Body of pancreas (tissue), 4 donors: Measurements from ENCODE around the gene PRF1. TPM values are rescaled to one million over a fixed set of nuclear protein-coding genes. Genes with fewer than 3 reads are reported as not detected.
A peak's percentile ranks its signal among the peaks of the same experiment; 100 is the strongest.

Experiments used
- ATAC-seq: fragments of 150-250 bp; one replicate; pipeline ENCODE4 v1.9.1; 2016
- DNase-seq, 4 donors: peaks; one replicate each; pipeline ENCODE4 v3.0.0-alpha.2; 2019
- H3K27ac ChIP-seq, 4 donors: fragments of 200-600 bp; sonication (generic); 1 replicate in 3 of 4; 2 replicates in 1 of 4; pipeline versions ENCODE4 v1.5.1 to v1.6.1; 2016 to 2019; ENCODE audit warnings: mild to moderate bottlenecking in 1 of 4, mixed read lengths in 1 of 4, moderate library complexity in 1 of 4
- H3K27me3 ChIP-seq, 2 donors: fragments of 200-600 bp; sonication (generic); one replicate each; pipeline ENCODE4 v1.6.0; 2016; ENCODE audit warnings: mild to moderate bottlenecking in 1 of 2
- H3K36me3 ChIP-seq, 2 donors: fragments of 200-600 bp; sonication (generic); replicated peaks in 1 of 2; 2 replicates each; pipeline ENCODE4 v1.5.1; 2016; ENCODE audit warnings: low read depth in 2 of 2; ENCODE audit not compliant: insufficient read depth in 1 of 2
- H3K4me1 ChIP-seq: fragments of 200-600 bp; sonication (generic); one replicate; pipeline ENCODE4 v1.6.0; 2016
- H3K4me3 ChIP-seq, 2 donors: fragments of 200-600 bp; sonication (generic); 1 replicate in 1 of 2; 2 replicates in 1 of 2; pipeline ENCODE4 v1.5.1; 2016 to 2019
- H3K9me3 ChIP-seq, 3 donors: fragments of 200-600 bp; sonication (generic); 1 replicate in 2 of 3; 2 replicates in 1 of 3; pipeline ENCODE4 v1.5.1; 2016
- POLR2A ChIP-seq, 3 donors: fragments of 450-650 bp; IDR thresholded peaks; one replicate each; pipeline ENCODE4 v1.6.1; 2016; ENCODE audit warnings: antibody characterized with exemption in 3 of 3, mild to moderate bottlenecking in 2 of 3
- WGBS, 2 donors: methylation state at CpG; one replicate each; pipeline ENCODE4 v1.1.5; 2017; 5-methylcytosine and 5-hydroxymethylcytosine counted together
- intact Hi-C: fragments of 100-400 bp; cut with DNase I; formaldehyde crosslinking; loops from one replicate; pipeline ENCODE4 v1.15.1; 2023
- total RNA-seq, 2 donors: library from RNA; depleted of rRNA; stranded (reverse); fragments of >200 nt; gene quantifications; one replicate each; pipeline ENCODE4 v1.1.0, GENCODE V29; 2016
- TF ChIP-seq, protein P1 (sequence below), 7 experiments: fragments of 450-650 bp in 4 of 7; fragments of 200-600 bp in 3 of 7; sonication (generic) in 3 of 7; IDR thresholded peaks; one replicate each; pipeline ENCODE4 v1.5.1; 2016 to 2019; ENCODE audit warnings: antibody characterized with exemption in 7 of 7

Gene PRF1
- total RNA-seq, 2 donors from 2014 or later, result 2.1 to 6.3 TPM

DNA sequence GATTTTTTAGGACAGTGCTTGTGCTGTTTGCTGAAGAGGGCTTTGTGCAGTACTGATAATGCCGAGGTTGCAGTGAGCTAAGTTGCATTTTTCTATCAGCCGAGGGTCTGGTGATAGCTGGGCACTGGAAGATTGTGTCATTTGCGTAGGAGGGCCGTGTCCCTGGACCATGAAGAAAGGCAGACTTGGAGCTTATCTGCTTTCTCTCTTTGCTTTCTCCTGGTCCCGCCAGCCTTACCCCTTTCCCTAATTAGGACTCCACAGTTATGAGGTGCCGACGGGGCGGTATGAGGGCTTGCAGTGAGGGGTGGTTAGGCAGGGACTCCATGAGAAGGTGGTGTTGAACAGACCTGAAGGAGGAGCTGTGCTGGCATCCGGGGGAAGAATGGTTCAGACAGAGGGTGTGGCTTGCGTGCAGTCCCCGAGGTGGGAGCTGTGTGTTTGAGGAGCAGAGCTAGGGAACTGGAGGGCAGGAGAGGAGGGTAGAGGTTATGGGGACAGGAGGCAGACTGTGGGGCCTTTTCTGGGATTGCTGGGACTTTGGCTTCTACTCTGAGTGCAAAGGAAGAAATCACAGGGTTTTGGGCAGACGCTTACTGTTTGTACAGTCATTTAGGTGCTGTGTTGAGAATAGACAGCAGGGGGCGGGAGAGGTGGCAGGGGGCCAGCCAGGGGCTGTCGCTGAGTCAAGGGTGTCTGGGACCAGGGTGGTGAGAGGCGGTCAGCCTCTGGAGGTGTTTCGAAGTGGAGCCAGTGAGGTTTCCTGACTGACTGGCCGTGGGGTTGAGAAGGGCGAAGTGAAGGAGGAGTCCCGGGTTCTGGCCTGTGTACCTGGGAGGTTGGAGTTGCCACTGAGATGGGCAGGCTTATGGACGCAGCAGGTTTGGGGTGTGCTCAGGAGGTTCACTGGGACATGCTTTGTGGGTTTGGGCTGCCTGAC lies 43.4 kb downstream of the PRF1 start:
- TF ChIP-seq, protein P1, sequence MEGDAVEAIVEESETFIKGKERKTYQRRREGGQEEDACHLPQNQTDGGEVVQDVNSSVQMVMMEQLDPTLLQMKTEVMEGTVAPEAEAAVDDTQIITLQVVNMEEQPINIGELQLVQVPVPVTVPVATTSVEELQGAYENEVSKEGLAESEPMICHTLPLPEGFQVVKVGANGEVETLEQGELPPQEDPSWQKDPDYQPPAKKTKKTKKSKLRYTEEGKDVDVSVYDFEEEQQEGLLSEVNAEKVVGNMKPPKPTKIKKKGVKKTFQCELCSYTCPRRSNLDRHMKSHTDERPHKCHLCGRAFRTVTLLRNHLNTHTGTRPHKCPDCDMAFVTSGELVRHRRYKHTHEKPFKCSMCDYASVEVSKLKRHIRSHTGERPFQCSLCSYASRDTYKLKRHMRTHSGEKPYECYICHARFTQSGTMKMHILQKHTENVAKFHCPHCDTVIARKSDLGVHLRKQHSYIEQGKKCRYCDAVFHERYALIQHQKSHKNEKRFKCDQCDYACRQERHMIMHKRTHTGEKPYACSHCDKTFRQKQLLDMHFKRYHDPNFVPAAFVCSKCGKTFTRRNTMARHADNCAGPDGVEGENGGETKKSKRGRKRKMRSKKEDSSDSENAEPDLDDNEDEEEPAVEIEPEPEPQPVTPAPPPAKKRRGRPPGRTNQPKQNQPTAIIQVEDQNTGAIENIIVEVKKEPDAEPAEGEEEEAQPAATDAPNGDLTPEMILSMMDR (IDR thresholded peaks at IDR 0.05), result peak in 6 of 7 experiments; percentile 7 to 64 (median 34)
- TF ChIP-seq POLR2A (IDR thresholded peaks at IDR 0.05), result no peak
- DNase-seq (peak; percentile 33 to 66 (median 50)), ATAC-seq (peak; percentile 30)
- Histone ChIP-seq H3K9me3 (no peaks in the 10 kb centered on the region), H3K36me3 (no peaks in the 10 kb centered on the region), H3K27ac (no peak overlapping the region), H3K4me1 (no peaks in the 10 kb centered on the region), H3K27me3 (no peaks in the 10 kb centered on the region), H3K4me3 (no peak overlapping the region)
- WGBS, 2 donors, result 27 to 44% methylated on average over 20 of the region's 20 CpGs
- intact Hi-C loops, result loop anchor here (10.0 kb wide), 1 partner anchor 726 kb away; no protein-coding TSS in a partner anchor

DNA sequence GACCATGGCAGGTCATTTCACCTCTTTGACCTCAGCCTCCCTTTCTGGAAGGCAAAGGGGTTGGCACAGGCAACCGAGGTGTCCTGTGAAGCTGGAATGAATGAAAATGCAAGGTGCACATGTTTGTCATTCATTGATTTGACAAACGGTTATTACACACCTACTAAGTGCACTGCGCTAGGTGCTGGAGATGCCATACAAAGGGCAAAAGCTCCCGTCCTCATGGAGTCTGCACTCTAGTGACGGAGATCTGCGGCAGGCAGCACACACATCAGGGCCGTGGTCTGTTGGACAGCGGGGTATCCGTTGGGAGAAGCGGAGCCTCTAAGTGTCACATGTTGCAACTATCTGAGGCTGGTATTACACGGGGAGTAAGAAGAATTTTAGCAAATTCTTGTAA lies 44.2 kb downstream of the PRF1 start:
- intact Hi-C loops, result loop anchor here (10.0 kb wide), 1 partner anchor 727 kb away; no protein-coding TSS in a partner anchor
- ATAC-seq (no peak), DNase-seq (no peak)
- H3K4me3 ChIP-seq, result no peak overlapping the region
- H3K27ac ChIP-seq, result no peak overlapping the region
- TF ChIP-seq, protein P1 (IDR thresholded peaks at IDR 0.05), result no peak
- no peak for TF ChIP-seq POLR2A (IDR thresholded peaks at IDR 0.05)
- H3K9me3 ChIP-seq, result no peaks in the 10 kb centered on the region
- no peaks in the 10 kb centered on the region for H3K27me3 ChIP-seq
- H3K4me1 ChIP-seq, result no peaks in the 10 kb centered on the region
- 78 to 83% methylated on average over 11 of the region's 11 CpGs for whole genome bisulfite sequencing, 2 donors
- H3K36me3 ChIP-seq, result no peaks in the 10 kb centered on the region

DNA sequence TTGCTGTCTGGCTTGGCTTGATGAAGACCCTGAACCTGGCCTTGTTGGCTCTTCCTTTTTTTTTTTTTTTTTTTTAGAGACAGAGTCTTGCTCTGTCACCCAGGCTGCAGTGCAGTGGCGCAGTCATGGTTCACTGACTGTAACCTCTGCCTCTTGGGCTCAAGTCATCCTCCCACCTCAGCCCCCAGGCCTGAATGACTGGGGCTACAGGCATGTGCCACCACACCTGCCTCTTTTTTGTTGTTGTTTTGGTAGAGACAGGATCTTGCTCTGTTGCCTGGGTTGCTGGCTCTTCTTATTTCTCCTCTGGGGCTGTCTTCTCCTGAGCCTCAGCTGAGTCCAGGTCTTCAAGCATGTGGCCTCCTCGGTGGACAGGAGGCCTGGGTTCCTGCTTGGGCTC lies 44.7 kb downstream of the PRF1 start:
- intact Hi-C loops, result loop anchor here (10.0 kb wide), 1 partner anchor 727 kb away; no protein-coding TSS in a partner anchor
- 71 to 78% methylated on average over 2 of the region's 2 CpGs for WGBS, 2 donors
- H3K36me3 ChIP-seq, result no peaks in the 10 kb centered on the region
- no peak for ATAC-seq
- TF ChIP-seq, protein P1 (IDR thresholded peaks at IDR 0.05), result no peak
- TF ChIP-seq POLR2A (IDR thresholded peaks at IDR 0.05), result no peak
- H3K4me1 ChIP-seq, result no peaks in the 10 kb centered on the region
- DNase-seq, result no peak
- no peak overlapping the region for H3K27ac ChIP-seq
- no peaks in the 10 kb centered on the region for H3K9me3 ChIP-seq
- no peaks in the 10 kb centered on the region for H3K27me3 ChIP-seq
- H3K4me3 ChIP-seq, result no peak overlapping the region

DNA sequence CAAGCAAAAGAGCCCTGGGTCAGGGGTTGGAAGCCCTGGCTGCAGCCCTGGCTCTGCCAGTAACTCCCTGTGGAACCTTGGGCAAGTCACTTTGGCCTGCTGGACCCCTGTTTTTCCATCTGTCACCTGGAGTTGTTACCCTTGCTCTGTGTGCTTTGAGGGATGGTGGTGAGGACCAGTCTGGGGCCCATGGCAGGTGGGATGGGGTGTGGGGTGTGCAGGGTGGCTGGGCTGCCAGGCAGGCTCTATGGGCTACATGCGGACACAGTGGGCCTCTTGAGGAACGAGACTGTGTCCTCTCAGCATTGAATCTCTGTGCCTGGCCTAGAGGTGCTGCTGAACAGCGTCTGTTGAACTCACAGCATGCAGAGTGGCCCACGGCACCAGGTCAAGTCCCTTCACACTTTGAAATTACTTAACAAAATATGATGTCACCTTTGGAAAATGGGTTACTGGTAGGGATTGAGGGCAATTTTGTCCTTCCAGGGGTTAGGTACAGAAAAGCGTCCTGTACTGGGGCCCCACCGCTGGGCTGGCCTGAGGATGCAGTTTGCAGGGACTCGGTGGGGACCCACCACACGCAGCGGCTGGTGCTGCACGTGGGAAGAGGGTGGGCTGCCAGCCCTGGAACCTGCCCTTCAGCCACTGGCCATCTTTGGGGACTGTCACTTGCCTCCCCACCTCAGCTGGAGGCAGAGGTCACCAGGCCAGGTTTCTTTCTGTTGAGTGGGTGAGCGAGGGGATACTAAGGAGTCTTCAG lies 45.3 kb downstream of the PRF1 start:
- ATAC-seq, result no peak
- no peak overlapping the region for H3K4me3 ChIP-seq
- TF ChIP-seq POLR2A (IDR thresholded peaks at IDR 0.05), result no peak
- TF ChIP-seq, protein P1 (IDR thresholded peaks at IDR 0.05), result no peak
- H3K4me1 ChIP-seq, result no peaks in the 10 kb centered on the region
- H3K9me3 ChIP-seq, result no peaks in the 10 kb centered on the region
- no peaks in the 10 kb centered on the region for H3K27me3 ChIP-seq
- WGBS, 2 donors, result 92 to 100% methylated on average over 5 to 11 of the region's 11 CpGs
- no peak for DNase-seq
- intact Hi-C loops, result loop anchor here (10.0 kb wide), 1 partner anchor 728 kb away; no protein-coding TSS in a partner anchor
- no peak overlapping the region for H3K27ac ChIP-seq
- no peaks in the 10 kb centered on the region for H3K36me3 ChIP-seq
